ENCODE results near the gene BTNL3.

DNA sequence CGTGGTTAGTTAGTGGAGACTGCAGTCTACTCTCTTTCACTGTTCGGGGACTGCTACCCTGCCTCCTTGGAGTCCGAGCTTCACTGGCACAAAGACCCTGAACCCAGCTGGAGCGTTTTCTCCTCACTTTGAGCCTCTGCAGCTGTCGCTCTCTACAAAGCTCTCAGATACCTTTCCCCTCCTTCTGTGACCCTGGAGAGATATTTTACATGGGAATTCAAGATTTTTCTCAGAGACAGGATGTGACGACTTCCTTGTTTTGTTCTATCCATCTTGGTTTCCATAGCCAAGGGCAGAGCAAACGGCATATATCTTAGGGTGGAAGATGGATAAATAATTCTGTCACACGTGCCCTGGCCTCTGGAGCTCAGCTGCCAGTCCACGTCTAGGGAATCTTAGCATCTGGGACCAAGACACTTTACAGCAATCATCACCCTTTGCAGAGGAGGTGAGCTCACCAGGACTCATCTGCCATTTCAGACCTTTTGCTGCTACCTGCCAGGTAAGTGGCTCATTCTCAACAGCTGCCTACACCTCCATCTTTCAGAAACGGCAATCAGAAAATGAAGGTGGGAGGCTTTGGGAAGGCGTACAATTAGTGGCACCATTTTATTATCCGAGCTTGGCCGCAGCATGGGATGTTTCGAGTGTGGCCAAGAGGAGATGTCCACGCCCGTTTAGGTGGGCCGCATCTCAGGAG is 51.4 kb downstream of the BTNL3 start, which contains the start of gene BTNL9:
- TF ChIP-seq CTCF (IDR thresholded peaks at IDR 0.05; ENCODE audit: extremely low read depth in 1 of 2, insufficient read depth in 1 of 2, low read depth in 1 of 2, low read length in 2 of 2) (no peak), EZH2 (IDR thresholded peaks at IDR 0.05; ENCODE audit: borderline replicate concordance, low read depth, low read length, severe bottlenecking) (no peak), POLR2A (IDR thresholded peaks at IDR 0.05; ENCODE audit: low read depth, low read length) (no peak), POLR2AphosphoS5 (IDR thresholded peaks at IDR 0.05; ENCODE audit: insufficient read depth, low read depth, low read length) (no peak), GATA2 (IDR thresholded peaks at IDR 0.05; ENCODE audit: insufficient read depth, insufficient read length, low read depth, low read length) (no peak), MYC (IDR thresholded peaks at IDR 0.05; ENCODE audit: low read depth, low read length) (no peak), MAX (IDR thresholded peaks at IDR 0.05; ENCODE audit: insufficient read depth, insufficient read length) (no peak)
